ENCODE measurements around the gene EFNA2. TPM values are rescaled to one million over a fixed set of nuclear protein-coding genes. Genes with fewer than 3 reads are reported as not detected.

The EFNA2 gene
- total and polyA plus RNA-seq, 2 of the 8 experiments (the other 6 are each of a cell fraction or from before 2014, with no cell fraction given), result 4.0 to 7.0 TPM

DNA sequence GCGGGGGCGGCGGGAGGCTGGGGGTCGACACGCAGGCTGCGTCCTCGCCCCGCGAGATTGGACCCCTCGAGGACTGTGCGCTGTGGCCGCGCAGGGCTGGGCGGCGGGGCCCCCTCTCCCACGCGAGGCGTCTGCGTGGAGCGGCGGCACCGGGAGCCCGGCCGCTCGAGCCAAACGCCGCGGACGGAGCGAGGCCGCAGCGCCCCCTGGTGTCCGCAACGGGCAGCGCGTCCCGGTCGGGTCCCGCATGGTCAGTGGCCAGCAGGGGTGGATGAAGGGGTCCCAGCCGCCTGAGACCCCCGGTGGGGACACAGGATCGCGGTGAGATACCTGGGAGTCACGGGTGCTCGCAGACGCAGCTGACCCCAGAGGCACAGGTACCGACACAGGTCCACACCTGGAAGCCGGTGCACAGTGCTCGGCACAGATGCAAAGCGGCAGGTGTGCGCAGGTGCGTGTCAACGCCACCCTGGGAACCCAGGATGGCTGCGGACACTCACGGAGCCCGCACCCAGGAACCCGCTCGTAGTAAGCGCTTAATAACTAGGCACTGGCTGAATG lies 18.7 kb upstream of the EFNA2 start:
- no peak overlapping the region; a peak in 2 of 7 replicates for H3K9ac ChIP-seq (replicated peaks in 1 of 4; ENCODE audit: extremely low read depth in 1 of 4, low read depth in 3 of 4, low read length in 3 of 4)
- no peak for FAIRE-seq
- TF ChIP-seq CBX8 (IDR thresholded peaks at IDR 0.05; ENCODE audit: borderline replicate concordance, low read depth, low read length) (no peak), FOSL1 (IDR thresholded peaks at IDR 0.05; ENCODE audit: insufficient read depth, low read depth, low read length) (no peak), SIX5 (IDR thresholded peaks at IDR 0.05; ENCODE audit: low read depth, low read length) (no peak), EGR1 (IDR thresholded peaks at IDR 0.05; ENCODE audit: borderline replicate concordance, low read depth, low read length) (0 out of 2 replicates have a peak, but pooled peaks have one; percentile 75), RXRA (IDR thresholded peaks at IDR 0.05; ENCODE audit: insufficient read depth, low read depth, low read length) (no peak), POLR2AphosphoS5 (IDR thresholded peaks at IDR 0.05; ENCODE audit: low read depth, low read length) (no peak), CREB1 (IDR thresholded peaks at IDR 0.05) (peak; percentile 66)

More for the DNA sequence above, 18.7 kb upstream of the EFNA2 start:
- 11% methylated on average over 15 of the region's 59 CpGs; no CpG with 5 or more reads in 1 of the 2 experiments for WGBS, 2 experiments (ENCODE audit: extremely low coverage in 1 of 2, insufficient coverage in 1 of 2, insufficient read length in 1 of 2, insufficient replicate concordance in 2 of 2, low coverage in 1 of 2, low lambda C conversion rate in 2 of 2, missing lambda C conversion rate in 1 of 2)
- H3K18ac ChIP-seq (ENCODE audit: extremely low read depth, low read length), result peak overlapping the region; percentile 32; the same call in 1 of the 2 replicates
- ChIA-PET POLR2A (ENCODE audit: partially characterized antibody) (interaction anchor here (0.6 to 19.4 kb wide), 18 partner anchors 9 to 240 kb away, joined by 3 to 456 read pairs (median 4); partner anchors contain the start of genes ATP5F1D, CBARP, FAM174C and MIDN), CTCF (ENCODE audit: partially characterized antibody) (interaction anchor here (0.7 to 15.9 kb wide), 20 partner anchors 12 to 580 kb away, joined by 3 to 212 read pairs (median 3); partner anchors contain the start of genes ATP5F1D and CNN2)
- H3K27ac ChIP-seq (ENCODE audit: low read depth, low read length), result no peak overlapping the region
- peaks cover 4 to 59% (median 43%) of the 10 kb centered on the region in 4 experiments for H3K4me1 ChIP-seq (replicated peaks in 1 of 4; ENCODE audit: control insufficient read depth in 3 of 4, insufficient read depth in 4 of 4, low read length in 3 of 4)
- H3K23me2 ChIP-seq (ENCODE audit: low read depth, low read length), result peaks cover 25% of the 10 kb centered on the region; the same call in 1 of the 2 replicates
- DNase-seq (ENCODE audit: low read depth in 1 of 2, low spot score in 2 of 2), result peak in 1 of 2 experiments; percentile 97
- H2BK12ac ChIP-seq (ENCODE audit: low read depth, low read length), result 0 out of 2 replicates have a peak overlapping the region, but pooled peaks have one; percentile 19
- peak overlapping the region; percentile 4 for H4K8ac ChIP-seq (ENCODE audit: extremely low read depth, insufficient read depth, low read length)
- no peaks in the 10 kb centered on the region for H3K9me3 ChIP-seq (ENCODE audit: insufficient read depth in 2 of 2, low read depth in 1 of 2, low read length in 1 of 2)
- H2BK15ac ChIP-seq (ENCODE audit: low read length), result no peak overlapping the region
- peaks cover 13 to 16% (median 16%) of the 10 kb centered on the region in 4 experiments for H3K36me3 ChIP-seq (ENCODE audit: control insufficient read depth in 2 of 4, insufficient read depth in 4 of 4, low read length in 3 of 4)
- H3K4ac ChIP-seq (replicated peaks; ENCODE audit: insufficient read length, low read depth, low read length), result peak overlapping the region; percentile 78
- H4K20me1 ChIP-seq (replicated peaks in 1 of 2; ENCODE audit: control insufficient read depth in 1 of 2, insufficient read depth in 2 of 2, low read length in 2 of 2), result peaks cover 5 to 15% of the 10 kb centered on the region in 2 experiments
- H3K27me3 ChIP-seq (replicated peaks in 1 of 4; ENCODE audit: control insufficient read depth in 3 of 4, extremely low read depth in 1 of 4, insufficient read depth in 3 of 4, low read length in 3 of 4), result peaks cover 0 to 10% (median 5%) of the 10 kb centered on the region in 4 experiments; a peak in 4 of 7 replicates
- H4K5ac ChIP-seq (ENCODE audit: insufficient read length, low read depth, low read length), result no peak overlapping the region
- no peak overlapping the region for H2BK20ac ChIP-seq (ENCODE audit: low read length)
- peaks cover 5% of the 10 kb centered on the region; the same call in 1 of the 2 replicates for H3K79me1 ChIP-seq (ENCODE audit: low read depth, low read length)
- no peak overlapping the region for H2AK5ac ChIP-seq (ENCODE audit: low read depth, low read length)
- H4K91ac ChIP-seq (replicated peaks; ENCODE audit: insufficient read length, low read length), result no peak overlapping the region
- H3K23ac ChIP-seq (ENCODE audit: insufficient read length), result no peak overlapping the region
- peak overlapping the region; percentile 82 to 83 for H3K4me2 ChIP-seq (ENCODE audit: insufficient read depth in 1 of 2, low read depth in 2 of 2, low read length in 2 of 2)
- no peak overlapping the region for H2BK5ac ChIP-seq (ENCODE audit: low read depth, low read length)
- no peak overlapping the region for H2BK120ac ChIP-seq (replicated peaks; ENCODE audit: low read depth, low read length)
- H3K14ac ChIP-seq (ENCODE audit: insufficient read length), result no peak overlapping the region
- no peak overlapping the region for H2AFZ ChIP-seq (ENCODE audit: low read length)
- no peak overlapping the region for H3K56ac ChIP-seq (replicated peaks; ENCODE audit: insufficient read length, low read depth, low read length)
- H3K4me3 ChIP-seq (ENCODE audit: extremely low read depth in 1 of 4, insufficient read depth in 2 of 4, low read depth in 3 of 4, low read length in 4 of 4), result peak overlapping the region; percentile 33 to 61 (median 42)
- peaks cover 5 to 24% of the 10 kb centered on the region in 2 experiments for H3K79me2 ChIP-seq (ENCODE audit: control insufficient read depth in 1 of 2, insufficient read depth in 2 of 2, low read length in 2 of 2)
